OCI-LY3 (cell line): ENCODE results near the gene PROSER1.

ENCODE experiments used
- EZH2phosphoT487 ChIP-seq: fragments of 200-600 bp; shearing (Covaris generic); IDR thresholded peaks from 2 replicates; pipeline ENCODE4 v1.6.1; 2018; ENCODE audit warnings: antibody characterized with exemption, mixed run types, low read depth
- TF ChIP-seq, protein P1 (sequence below): fragments of 200-600, 300-600 bp; sonication (generic); IDR thresholded peaks from 2 replicates; pipeline ENCODE4 v1.5.1; 2014; ENCODE audit warnings: antibody characterized with exemption, low read length, low read depth

GRCh38 chr13:38981096-38981495, 56.8 kb downstream of the PROSER1 start:
- TF ChIP-seq, protein P1, sequence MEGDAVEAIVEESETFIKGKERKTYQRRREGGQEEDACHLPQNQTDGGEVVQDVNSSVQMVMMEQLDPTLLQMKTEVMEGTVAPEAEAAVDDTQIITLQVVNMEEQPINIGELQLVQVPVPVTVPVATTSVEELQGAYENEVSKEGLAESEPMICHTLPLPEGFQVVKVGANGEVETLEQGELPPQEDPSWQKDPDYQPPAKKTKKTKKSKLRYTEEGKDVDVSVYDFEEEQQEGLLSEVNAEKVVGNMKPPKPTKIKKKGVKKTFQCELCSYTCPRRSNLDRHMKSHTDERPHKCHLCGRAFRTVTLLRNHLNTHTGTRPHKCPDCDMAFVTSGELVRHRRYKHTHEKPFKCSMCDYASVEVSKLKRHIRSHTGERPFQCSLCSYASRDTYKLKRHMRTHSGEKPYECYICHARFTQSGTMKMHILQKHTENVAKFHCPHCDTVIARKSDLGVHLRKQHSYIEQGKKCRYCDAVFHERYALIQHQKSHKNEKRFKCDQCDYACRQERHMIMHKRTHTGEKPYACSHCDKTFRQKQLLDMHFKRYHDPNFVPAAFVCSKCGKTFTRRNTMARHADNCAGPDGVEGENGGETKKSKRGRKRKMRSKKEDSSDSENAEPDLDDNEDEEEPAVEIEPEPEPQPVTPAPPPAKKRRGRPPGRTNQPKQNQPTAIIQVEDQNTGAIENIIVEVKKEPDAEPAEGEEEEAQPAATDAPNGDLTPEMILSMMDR, result no peak
- no peak for TF ChIP-seq EZH2phosphoT487
